Stimulated activated CD8-positive, alpha-beta memory T cell treated with anti-CD3 and anti-CD28 coated beads, Interleukin-7, amount 100 ng/mL, for 48 hours (primary cell): ENCODE data around the gene KIF25.

ENCODE experiments used
- DNase-seq, 2 donors: peaks; one replicate each; pipeline ENCODE4 v3.0.0-alpha.2; 2020; ENCODE audit warnings: low read depth in 1 of 2; ENCODE audit errors: extremely low read depth in 1 of 2

Gene KIF25

DNA sequence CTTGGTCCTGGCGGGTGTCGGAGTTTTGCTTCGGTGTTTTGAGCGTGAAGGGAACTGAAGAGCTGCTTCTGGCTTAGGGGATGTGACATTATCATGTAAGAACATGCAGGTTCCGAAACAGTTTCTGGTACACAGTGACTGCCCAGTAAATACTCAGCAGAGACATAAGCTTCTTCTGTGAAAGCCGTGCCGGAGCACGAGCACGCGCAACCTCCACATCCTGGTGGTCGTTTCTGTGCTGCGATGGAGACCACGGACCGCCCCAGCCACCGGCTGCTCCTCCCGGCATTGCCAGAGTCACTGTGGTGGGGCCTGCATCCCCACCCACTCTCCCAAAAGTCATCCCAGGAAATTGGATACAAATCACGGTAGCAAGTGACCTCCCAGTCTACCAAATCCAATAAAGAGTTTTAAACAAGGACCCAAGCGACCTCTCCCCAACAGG lies 18.7 kb downstream of the KIF25 start:
- DNase-seq: no peak

DNA sequence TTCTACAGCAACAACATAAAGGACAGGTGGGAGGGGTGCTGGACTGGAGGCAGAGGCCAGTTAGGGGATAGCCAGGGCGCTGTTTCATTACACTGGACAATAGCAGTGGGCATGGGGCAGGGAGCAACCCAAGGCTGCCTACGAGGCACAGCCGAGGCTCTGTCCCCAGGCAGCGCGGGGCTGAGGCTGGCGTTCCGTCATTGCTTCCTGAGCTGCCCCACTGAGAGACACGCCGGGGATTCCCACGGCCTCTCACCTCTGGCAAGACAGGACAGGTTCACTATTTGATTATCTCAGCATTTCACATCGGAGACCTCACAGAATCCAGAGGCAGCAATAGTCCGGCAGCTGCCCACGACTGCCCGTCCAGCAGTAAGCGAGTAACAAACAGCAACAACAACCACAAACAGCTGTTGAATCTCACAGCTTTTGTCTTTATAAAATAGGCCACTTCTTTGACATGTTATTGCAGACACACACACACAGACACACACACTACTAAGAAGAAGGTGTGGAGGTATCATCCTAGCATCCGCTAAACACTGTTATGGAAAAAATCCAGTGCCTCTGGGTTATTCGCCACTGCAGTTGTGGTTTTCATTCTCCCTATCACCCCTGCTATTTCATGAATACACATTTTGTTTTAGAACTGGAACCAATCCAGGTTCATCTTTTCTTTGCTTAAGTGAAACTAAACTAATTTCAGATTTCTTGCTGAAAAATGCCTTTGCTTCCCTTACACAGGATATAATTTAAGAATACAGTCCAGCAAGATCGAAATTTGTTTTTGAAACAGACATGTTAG lies 19.5 kb downstream of the KIF25 start:
- DNase-seq: no peak

DNA sequence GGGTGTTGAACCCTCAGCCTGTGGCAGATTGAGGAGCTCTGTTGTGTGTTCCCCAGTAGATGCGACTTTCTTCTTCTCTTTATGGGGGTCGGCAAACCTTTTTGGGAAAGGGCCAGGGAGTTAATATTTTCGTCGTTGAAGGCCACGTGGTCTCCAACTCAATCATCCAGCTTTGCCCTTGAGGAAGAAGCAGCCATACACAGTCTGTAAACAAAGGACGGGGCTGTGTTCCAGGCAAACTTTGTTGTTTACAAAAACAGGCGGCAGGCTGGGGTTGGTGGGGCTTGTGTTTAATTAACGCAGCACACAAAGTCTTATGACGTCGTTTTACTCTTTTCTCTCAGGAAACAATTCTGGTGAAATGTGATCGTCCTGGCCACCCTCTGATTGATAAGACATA lies 20.2 kb downstream of the KIF25 start:
- no peak for DNase-seq

GRCh38 chr6:168018664-168019063 lies 21.2 kb downstream of the KIF25 start:
- DNase-seq: no peak

GRCh38 chr6:168020242-168020641 lies 22.8 kb downstream of the KIF25 start:
- no peak for DNase-seq

DNA sequence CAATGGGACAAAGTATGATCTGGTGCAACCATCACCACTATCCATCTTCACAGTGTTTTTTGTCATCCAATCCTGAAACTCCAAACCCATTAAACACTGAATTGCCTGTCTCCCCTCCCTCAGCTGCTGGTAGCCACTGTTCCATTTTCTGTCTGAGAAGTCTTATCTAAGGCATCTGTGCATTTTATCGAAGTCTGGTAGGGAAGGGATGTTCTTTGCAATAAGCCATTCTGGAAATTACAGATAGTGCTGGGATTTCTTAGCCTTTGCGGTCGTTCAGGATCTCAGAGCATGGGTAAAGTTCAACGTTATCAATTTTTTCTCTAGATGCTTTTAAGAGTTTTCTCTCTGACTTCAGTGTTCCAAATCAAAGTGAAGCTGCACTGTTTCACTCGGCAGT lies 24.1 kb downstream of the KIF25 start:
- no peak for DNase-seq

- no peak for DNase-seq
Observed at GRCh38 chr6:168022488-168023321, 25.2 kb downstream of the KIF25 start.

DNA sequence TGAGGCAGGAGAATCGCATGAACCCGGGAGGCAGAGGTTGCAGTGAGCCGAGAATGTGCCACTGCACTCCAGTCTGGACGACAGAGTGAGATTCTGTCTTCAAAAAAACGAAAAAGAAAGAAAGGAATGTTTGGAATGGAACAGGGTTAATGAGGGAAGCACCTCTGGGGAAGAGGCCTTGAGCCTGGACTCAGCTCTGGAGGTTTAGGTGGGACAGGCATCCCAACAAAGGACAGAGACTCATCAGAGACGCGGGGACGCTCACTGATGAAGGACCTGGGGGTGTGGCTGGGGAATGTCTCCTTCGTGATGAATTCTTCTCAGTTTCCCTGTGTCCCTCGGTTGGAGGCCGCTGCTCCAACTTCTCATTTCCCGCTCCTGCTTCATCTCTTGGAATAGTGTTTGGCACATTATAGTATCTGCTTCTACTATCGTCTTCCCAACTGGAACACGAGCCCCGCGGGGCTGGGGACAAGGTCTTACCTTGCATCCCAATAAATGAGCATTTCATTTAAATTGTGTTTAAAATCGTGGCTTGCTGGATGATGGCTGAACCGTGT lies 27.6 kb downstream of the KIF25 start:
- DNase-seq: no peak

- no peak for DNase-seq
Observed at GRCh38 chr6:168025831-168026710, 28.6 kb downstream of the KIF25 start.

GRCh38 chr6:168026925-168027324 lies 29.5 kb downstream of the KIF25 start:
- DNase-seq: no peak

GRCh38 chr6:168027521-168027920 lies 30.1 kb downstream of the KIF25 start:
- no peak for DNase-seq

GRCh38 chr6:168028181-168028580 lies 30.7 kb downstream of the KIF25 start:
- DNase-seq: no peak

DNA sequence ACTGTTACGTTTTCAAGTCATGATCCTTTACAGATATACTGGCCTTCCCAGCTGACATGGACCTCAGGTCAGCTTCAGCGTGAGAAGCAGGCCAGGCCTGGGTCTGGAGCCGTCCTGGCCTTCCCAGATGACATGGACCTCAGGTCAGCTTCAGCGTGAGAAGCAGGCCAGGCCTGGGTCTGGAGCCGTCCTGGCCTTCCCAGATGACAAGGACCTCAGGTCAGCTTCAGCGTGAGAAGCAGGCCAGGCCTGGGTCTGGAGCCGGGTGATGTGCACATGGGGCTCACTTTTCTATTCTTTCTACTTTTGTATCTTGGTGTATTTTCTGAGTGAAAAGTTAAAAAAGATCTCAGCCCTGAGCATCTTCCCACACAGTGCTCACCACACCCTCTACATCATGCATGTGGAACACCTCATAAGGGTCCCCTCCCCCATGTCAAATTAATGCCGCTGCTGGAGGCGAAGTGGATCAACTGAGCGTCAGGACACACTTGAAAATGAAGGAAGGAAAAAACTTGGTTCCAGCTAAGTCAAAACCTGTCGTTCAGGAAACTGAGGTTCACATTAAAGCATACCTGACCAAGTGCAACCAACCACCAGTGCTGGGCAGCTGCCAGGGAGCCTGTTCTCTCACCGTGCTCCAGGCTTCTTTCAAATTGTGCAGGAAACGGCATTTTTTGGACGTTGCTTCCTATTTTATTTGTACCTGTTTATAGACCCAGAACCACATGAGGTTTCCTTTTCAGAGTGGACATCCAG lies 32.2 kb downstream of the KIF25 start:
- no peak for DNase-seq

- no peak for DNase-seq
Observed at GRCh38 chr6:168030218-168030746, 32.8 kb downstream of the KIF25 start.

GRCh38 chr6:168030908-168031307 lies 33.4 kb downstream of the KIF25 start:
- no peak for DNase-seq

GRCh38 chr6:168031411-168031971 lies 34.0 kb downstream of the KIF25 start:
- no peak for DNase-seq

GRCh38 chr6:168032005-168032760 lies 34.7 kb downstream of the KIF25 start:
- no peak for DNase-seq

DNA sequence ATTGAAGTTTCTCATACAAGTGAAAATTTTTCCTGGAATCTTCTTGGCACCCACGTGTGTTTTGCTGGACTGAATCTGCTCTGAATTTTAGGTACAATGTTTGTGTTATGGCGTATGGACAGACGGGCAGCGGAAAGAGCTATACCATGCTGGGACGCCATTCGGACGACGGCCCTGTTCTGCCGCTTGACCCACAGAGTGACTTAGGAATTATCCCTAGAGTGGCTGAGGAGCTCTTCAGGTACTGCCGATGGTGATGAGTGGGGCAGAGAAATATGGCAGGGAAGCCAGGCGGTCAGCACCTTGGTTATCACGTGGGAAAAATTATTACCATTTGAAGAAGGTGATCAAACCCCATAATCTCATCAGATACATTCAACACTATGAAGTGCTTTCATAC lies 36.3 kb downstream of the KIF25 start:
- DNase-seq: no peak

DNA sequence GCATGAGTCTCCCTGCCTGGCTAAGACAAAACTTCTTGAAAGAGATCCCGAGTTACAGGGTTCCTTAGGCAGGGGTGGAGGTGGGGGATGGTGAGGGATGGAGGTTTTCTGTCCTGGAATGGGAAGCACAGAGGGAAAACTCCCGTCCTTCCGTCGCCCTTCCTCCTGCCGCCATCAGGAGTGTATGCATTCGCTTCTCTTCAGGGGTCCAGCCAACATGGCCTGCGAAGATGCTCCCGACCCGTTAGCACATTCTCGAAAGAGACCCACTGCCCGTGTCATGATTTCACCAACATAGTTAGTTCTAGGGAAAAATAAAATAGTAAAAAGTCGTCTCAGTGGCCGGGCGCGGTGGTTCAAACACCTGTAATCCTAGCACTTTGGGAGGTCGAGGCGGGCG lies 37.1 kb downstream of the KIF25 start:
- DNase-seq: no peak
